HepG2 (cell line): ENCODE results near the gene GLG1.

Experiments used
- ZBTB7A ChIP-seq: sonication (generic); formaldehyde crosslinking; IDR thresholded peaks from 2 replicates; pipeline ENCODE4 v1.8.0; 2022; ENCODE audit warnings: mild to moderate bottlenecking, missing genetic modification reagents
- ZNF34 ChIP-seq: sonication (generic); formaldehyde crosslinking; IDR thresholded peaks from 2 replicates; pipeline ENCODE4 v1.4.0; 2020; ENCODE audit warnings: mild to moderate bottlenecking, missing genetic modification reagents, borderline replicate concordance

GRCh38 chr16:74505011-74505410, 101.9 kb downstream of the GLG1 start:
- TF ChIP-seq ZBTB7A (CRISPR knock-in tag) = no peak
- TF ChIP-seq ZNF34 (CRISPR knock-in tag) = no peak
